Stimulated activated CD8-positive, alpha-beta memory T cell treated with anti-CD3 and anti-CD28 coated beads, Interleukin-12 subunit alpha, Interleukin-12 subunit beta, amount 100 ng/mL, for 4 hours (primary cell): ENCODE results near the gene MAPT.
"Not testable (repeated sequence)": the region's sequence is repeated elsewhere in the genome, so short reads cannot be mapped to it uniquely, and the experiment has no call there.

Source experiments
- DNase-seq: peaks from one replicate; pipeline ENCODE4 v3.0.0-alpha.2; 2020; ENCODE audit warnings: low read depth

MAPT gene

GRCh38 chr17:45862127-45862526 lies 32.2 kb upstream of the MAPT start:
- not testable (repeated sequence) for DNase-seq

- DNase-seq: no peak
Observed at GRCh38 chr17:45863857-45864654, 30.3 kb upstream of the MAPT start.

GRCh38 chr17:45867171-45867570 lies 27.2 kb upstream of the MAPT start:
- no peak for DNase-seq

GRCh38 chr17:45867702-45868101 lies 26.7 kb upstream of the MAPT start:
- DNase-seq: no peak

- DNase-seq: no peak
Observed at GRCh38 chr17:45868276-45868675, 26.1 kb upstream of the MAPT start.

- DNase-seq: no peak
Observed at GRCh38 chr17:45869676-45870341, 24.5 kb upstream of the MAPT start.

GRCh38 chr17:45870342-45870974 lies 23.9 kb upstream of the MAPT start:
- no peak for DNase-seq

GRCh38 chr17:45871718-45872117 lies 22.6 kb upstream of the MAPT start:
- no peak for DNase-seq

GRCh38 chr17:45873728-45874127 lies 20.6 kb upstream of the MAPT start:
- DNase-seq: no peak

GRCh38 chr17:45874151-45874550 lies 20.2 kb upstream of the MAPT start:
- DNase-seq: no peak

GRCh38 chr17:45876539-45876938 lies 17.8 kb upstream of the MAPT start:
- DNase-seq: no peak

- DNase-seq: no peak
Observed at GRCh38 chr17:45877467-45877866, 16.9 kb upstream of the MAPT start.

- DNase-seq: no peak
Observed at GRCh38 chr17:45883063-45883462, 11.3 kb upstream of the MAPT start.

GRCh38 chr17:45886852-45887251 lies 7.5 kb upstream of the MAPT start:
- no peak for DNase-seq

- DNase-seq: no peak
Observed at GRCh38 chr17:45888392-45888791, 6.0 kb upstream of the MAPT start.

GRCh38 chr17:45889579-45889978 lies 4.8 kb upstream of the MAPT start:
- DNase-seq: no peak

- DNase-seq: no peak
Observed at GRCh38 chr17:45893725-45894021, 681 bp upstream of the MAPT start.

- DNase-seq: no peak
Observed at GRCh38 chr17:45895304-45895968, 1.1 kb downstream of the MAPT start.

- DNase-seq: no peak
Observed at GRCh38 chr17:45895969-45896785, 1.8 kb downstream of the MAPT start.

- no peak for DNase-seq
Observed at GRCh38 chr17:45896803-45897693, 2.7 kb downstream of the MAPT start.

- DNase-seq: no peak
Observed at GRCh38 chr17:45900136-45900535, 5.8 kb downstream of the MAPT start.
